GM18526 (cell line): ENCODE results near the gene SPATA31C1.
"Not testable (repeated sequence)": the region's sequence is repeated elsewhere in the genome, so short reads cannot be mapped to it uniquely, and the experiment has no call there.

Source experiments
- POLR2A ChIP-seq: IDR thresholded peaks from 3 replicates; pipeline ENCODE4 v1.6.1; 2011; ENCODE audit not compliant: insufficient read length; ENCODE audit errors: extremely low read depth

Gene SPATA31C1

GRCh38 chr9:87917662-87918061 is at the start of gene SPATA31C1:
Gene SPATA31C1 (plus strand): TSS chr9:87917962.
- not testable (repeated sequence) for TF ChIP-seq POLR2A

GRCh38 chr9:87868175-87868574 is 49.6 kb upstream of the SPATA31C1 start:
- TF ChIP-seq POLR2A = no peak

DNA sequence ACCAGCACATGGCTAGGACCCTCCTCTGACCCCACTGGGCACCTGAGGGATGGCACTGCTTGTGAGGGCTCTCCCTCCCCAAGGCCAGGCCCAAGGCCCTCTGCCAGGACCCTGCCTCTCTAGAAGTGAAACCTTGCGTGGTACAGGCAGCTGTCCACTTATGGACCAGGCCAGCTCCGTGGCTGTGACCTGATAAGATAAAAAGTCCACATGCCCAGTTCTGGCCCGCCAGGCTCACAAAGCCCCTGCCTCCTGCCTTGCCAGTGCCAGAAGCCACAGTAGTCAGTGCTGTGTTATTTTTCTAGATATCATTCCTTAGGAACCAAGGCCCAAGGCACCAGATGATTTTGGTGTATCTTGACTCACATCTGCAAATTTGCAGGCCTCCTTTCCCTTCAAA is 49.1 kb upstream of the SPATA31C1 start:
- no peak for TF ChIP-seq POLR2A

DNA sequence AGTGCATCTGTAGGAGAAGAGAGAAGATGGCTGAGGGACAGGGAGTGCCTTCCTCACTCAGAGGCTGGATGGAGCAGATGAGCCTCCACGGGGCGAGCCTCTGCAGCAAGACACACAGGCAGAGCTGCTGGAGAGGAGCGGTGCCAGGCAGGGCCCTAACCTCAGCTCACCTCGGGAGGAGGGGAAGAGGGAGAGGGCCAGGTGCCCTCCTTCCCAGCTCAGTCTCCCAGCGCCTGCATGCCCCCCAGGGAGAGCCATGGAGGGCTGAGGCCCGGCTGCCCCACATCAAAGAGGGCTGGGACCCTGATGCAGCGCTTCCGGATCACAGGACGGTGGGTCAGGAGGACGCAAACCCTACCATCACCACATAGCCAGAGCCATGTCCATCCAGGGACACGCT is 48.7 kb upstream of the SPATA31C1 start:
- no peak for TF ChIP-seq POLR2A

DNA sequence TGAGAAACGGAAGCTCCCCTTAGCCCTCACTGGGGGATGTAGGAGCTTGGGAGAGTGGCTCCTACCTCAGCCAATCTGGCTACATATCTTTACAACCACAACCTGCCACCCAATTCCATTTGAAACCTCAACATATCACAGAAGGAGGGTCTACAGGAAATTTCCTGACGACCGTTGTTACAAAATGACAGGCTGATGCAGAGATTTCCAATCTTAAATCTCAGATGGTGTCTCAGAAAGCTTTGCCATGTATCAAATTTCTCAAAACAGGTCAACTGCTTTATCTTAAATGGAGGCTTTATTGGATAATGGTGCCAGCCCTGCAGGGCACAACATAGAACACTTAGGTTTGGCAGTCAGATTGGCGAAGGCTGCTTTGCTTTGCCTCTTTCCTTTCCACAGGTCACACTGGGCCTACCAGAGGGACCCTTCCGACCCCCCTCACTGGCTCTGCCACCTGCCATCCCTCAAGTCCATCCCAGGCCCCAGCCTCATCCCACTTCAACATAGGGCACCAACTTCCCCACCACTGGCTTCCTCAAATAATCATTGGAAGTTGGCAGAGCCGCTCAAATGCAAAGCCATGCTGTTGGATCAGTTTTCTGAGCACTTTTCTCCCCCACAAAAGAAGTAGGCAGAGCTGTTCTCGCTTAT is 46.2 kb upstream of the SPATA31C1 start:
- no peak for TF ChIP-seq POLR2A

DNA sequence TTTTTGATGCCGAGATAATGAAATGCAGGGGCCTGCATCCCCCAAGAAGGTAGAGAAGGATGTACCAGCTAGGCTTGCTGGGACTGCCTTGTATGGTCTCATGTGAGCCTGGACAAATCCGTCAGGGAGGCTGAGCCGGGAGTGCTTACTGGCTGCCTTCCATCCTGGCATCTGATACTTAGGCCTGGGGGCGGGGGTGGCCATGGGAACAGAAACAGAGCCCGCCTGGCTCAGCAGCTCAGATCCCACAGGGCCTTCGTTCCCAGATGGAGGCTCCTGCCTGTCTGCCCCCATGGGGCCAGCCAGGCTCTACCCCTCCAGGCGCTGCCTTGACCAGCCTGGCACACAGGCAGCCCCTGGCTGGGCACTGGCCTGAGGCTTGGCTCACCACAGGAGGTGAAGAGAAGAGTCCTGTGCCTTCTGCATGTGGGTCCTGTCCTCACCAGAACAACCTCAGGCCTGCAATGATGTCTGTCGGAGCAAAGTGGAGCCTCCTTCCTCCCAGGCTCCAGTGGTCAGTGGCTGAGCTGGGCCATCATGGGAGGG is 45.6 kb upstream of the SPATA31C1 start:
- TF ChIP-seq POLR2A = no peak

- TF ChIP-seq POLR2A = no peak
Observed at GRCh38 chr9:87873607-87874303, 44.0 kb upstream of the SPATA31C1 start.

DNA sequence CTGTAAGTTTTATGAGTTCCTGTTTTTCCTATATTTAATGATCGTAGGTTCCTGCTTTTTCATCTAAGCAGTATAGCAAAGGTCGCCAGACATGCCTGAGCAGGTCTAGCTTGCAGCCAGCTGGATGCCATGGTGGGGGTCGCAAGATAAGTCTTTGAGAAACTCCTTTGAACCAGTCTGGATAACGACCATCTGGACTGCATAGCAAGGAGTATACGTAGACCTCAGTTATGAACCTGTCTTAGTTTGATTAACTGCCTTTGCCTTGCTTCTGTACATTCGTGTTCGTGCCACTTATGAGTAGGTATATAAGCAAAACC is 43.5 kb upstream of the SPATA31C1 start:
- TF ChIP-seq POLR2A = no peak

DNA sequence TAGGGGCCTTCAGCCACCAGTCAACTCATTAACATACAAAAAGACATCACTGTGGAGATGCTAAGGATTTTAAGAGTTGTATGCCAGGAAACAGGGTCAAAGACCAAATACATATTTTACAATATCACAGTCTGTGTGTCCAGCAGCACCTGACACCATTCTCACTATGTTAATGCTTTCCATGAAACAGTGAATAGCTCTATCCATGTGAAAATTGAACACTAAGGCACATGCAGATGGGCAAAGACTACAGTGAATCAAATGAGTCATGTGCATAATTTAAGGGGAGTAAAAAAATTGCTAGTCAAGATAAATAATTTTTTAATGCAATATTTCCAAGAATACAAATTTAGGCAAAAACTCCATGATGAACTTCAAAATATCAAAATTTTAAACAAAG is 42.7 kb upstream of the SPATA31C1 start:
- TF ChIP-seq POLR2A = no peak

DNA sequence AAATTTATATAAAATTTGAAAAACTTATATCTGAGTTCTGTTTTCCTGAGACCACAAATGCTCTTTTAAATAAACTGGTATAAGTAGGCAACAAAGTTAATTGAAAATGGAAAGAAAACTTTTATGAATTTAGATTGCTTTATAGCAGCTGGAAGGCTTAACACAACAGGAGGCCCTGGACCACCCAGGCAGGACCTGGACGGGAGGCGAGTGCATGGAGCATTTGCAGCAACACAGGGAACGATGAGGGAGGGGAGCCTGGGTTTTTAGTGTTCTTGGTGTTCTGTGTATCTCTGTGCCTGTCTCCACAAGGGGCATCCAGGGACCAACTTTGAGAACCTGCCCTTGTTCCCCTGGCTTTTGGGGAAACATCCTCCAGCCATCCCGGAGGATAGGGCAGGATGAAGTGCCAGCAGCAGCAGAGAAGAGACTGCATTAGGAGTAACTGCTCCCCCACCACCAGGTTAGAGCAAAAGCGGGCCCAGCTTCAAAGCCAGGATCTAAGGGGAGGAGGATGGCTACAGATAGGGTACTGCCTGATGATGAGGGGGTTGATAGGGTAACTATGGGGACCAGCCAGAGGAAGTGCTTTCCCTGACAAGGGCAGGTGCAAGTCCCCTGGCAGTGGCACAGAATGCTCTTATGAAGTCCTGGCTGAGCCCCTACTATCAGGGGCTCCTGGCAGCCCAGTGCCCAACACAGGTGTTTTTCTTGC is 41.8 kb upstream of the SPATA31C1 start:
- TF ChIP-seq POLR2A = no peak

DNA sequence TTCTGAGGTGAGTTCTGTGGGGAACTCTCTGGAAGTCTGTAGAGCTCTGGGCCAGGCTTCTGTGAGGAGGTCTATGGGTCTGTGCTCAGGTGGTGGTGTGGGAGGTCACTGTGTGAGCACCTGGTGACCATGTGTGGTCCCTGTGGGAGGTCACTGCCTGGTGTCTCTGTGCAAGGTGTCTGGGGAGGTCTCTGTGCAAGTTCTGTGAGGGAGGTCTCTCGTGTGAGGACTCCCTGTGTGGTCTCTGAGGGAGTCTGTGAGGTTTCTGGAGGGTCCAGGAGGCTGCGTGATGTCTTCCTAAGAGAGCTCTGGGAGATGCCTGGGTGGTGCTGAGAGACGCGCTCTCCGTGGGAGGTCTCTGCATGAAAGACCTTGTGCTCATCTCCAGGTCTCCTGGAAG is 41.1 kb upstream of the SPATA31C1 start:
- TF ChIP-seq POLR2A = no peak

DNA sequence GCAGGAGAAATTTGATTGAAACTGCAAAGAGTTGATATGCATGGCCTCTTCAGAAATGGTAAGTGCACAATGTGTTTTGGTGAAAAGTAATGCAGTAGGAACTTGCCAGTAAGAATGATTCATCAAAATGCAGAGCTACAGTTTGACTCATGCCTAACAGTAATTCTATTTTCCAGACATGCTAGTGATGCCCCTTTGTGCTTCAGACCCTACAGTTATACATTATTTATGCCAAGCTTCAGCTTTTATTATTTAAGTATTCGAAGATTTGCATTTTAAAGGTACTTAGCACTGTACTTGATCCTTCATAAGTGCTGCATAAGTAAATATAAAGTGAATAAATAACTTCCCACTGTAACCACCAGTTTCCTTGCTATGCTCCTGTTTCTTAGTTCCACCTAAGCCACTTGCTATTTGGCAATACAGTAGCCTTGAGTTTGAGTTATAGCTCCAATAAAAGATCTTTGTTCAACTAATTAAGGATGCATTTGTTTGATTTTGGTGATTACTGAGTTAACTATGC is 38.7 kb upstream of the SPATA31C1 start:
- TF ChIP-seq POLR2A = no peak

DNA sequence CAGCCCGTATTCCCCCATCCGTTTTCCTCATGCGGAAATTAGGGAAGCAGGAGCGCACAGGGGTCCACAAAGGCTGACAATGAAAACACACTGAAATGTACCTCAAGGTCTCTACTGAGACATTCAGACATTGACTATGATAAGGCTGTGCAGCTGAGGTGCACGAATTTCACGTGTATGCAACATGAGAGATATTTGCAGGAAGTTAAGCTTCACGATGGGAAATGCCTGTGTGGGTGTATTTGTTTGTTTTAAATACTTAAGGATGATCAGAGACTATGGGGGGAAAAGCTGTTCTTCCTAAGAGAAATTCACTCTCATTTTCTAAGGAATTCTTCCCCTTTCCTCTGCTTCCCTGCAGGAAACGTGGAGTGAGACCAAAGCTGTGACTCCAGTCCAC is 37.6 kb upstream of the SPATA31C1 start:
- TF ChIP-seq POLR2A = no peak

DNA sequence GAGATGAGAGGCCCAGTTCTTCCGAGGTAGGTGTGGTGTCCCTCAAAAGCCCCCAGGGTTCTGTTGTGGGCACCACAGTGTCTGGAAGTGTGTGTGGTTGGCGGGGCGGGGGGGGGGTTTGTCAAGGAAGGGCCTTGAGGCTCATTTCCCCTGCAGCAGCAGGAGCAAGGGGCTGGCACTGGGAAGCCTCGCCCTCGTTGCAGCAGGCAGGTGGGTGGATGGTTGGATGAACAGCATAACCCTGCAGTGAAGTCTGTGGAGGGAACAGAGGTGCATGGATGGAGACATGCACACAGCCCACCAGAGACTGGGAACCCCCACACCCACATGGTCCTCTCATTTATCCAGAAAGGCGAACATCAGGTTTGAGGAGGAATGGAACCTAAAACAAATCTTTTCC is 37.1 kb upstream of the SPATA31C1 start:
- no peak for TF ChIP-seq POLR2A

DNA sequence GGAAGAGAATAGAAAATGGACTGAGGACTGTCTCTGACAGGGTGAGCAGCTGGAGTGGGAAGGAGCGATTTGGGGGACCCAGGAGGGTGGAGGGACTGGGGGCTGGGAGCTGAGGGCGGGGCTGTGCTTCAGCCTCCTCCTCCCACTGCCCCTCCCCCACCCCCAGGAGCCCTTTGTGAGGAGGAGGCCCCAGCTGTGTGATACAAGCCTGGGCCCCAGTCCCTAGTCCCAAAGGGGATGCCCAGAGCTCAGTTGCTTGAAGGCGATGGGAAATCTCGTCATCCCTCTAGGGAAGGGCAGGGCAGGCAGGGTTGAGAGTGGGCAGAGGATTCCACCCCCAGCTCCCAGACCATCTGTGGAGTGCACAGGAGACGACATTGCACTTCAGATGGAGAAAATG is 35.1 kb upstream of the SPATA31C1 start, which contains the start of gene SPATA31E1:
Gene SPATA31E1 (plus strand): TSS at position 251 of the 400 bp plus-strand sequence. CDS start 15 bp downstream, at position 266.
- TF ChIP-seq POLR2A = no peak

DNA sequence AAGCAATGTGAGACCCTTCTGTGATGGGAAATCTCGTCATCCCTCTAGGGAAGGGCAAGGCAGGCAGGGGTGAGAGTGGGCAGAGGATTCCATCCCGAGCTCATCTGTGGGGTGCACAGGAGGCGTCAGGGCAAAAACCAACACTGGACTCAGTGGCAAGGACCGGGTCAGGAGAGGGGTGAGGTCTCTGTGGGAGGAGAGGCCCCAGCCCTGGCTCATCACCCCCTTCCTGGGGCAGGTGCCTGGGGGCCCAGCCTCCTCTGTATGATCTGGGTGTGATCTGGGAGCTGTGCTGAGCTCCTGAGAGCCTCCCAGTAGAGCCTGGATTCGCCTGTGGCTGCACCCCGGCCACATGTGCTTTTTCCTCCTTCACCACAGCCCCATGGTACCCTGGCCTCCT is 34.5 kb upstream of the SPATA31C1 start:
- no peak for TF ChIP-seq POLR2A
